GM19351 (cell line): Measurements from ENCODE around the gene NOTCH1.
A peak's percentile ranks its signal among the peaks of the same experiment; 100 is the strongest.

Source experiments
- ATAC-seq: cut with Tn5 transposase; IDR thresholded peaks from one replicate; pipeline ENCODE4 v1.9.1; 2021; ENCODE audit warnings: mild to moderate bottlenecking, moderate library complexity; ENCODE audit not compliant: unreplicated experiment

The NOTCH1 gene

DNA sequence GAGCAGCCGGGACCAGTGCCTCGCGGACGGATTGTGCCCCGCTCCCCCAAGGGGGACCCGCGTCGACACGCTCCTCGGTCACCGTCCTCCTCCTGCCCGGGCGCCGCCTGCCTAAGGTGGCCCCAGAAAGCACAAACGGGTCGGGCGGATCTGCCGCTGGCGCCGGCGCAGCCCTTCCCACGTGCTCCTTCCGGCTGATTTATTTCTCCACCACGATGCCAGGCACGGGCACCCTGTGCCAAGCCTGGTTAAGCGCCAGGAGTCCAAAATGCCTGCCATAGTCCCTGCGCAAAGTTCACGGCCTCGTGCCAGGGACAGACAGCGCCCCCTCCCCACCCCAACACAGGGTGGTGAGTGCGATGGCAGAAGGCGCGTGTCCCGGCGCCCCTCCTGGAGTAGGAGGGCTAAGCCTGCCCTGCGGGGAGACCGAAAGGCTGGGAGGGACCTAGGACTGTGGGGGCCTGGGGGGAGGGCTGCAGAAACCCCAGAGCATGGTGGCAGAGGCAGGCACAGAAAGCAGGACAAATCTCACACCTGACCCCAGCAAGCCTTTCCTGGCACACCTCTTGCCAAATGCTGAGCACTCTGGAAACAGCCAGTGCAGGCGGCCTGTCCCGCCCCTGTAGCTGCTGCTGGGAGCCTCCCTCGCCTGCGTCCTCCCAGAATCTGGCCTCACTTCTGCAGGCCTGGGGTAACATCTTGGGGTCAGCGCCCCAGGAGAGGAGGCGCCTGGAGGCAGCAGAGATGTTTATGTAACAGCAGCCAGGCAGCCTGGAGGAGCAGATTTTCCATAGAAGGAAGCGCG is 1.1 kb upstream of the NOTCH1 start:
- ATAC-seq, result peak; percentile 1

DNA sequence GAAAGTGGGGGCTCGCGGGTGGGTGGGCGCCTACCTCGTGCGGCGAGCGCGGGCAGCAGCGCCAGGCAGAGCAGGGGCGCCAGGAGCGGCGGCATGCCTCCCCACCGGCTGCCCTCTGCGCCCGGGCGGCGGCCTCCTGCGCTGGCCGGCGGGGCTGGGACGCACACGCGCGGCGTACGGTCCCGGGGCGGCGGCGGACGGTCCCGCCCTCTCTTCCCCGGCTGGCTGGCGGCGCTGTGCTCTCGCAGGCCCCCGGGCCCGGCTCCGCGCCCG is 220 bp downstream of the NOTCH1 start:
- no peak for ATAC-seq

DNA sequence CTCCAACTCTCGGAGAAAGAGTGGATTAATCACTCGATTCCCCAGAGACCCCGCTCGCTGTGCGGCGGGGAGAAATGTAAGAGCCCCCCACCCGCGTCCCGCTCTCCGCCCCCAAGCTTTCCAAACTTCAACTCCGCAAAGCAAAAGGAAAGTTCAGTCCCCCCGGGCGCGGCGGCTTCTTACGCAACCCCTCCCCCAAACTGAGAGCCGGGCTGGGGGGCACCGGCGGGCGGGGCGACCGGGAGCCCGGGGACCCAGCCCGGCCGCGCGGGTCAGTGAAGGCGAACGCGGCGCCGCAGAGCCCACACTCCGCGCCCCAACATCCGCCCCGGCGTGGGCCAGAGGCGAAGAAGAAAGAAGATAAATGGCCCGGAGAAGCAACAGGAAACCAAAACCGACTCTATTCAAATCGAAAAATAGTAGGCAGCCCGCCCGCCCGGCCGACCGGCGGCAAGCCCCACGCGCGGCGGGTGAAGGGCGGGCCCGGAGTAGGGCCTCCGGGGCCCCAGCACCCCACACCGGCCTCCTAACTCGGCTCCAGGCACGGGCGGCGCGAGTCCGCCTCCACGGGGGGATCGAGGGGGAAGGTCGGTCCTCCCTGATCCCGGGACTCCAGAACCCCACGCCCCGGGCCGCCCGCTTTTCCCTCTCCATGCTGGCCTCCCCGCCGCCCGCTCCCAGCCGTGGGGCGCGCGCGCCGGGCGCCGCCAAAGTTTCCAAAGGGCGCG is 720 bp downstream of the NOTCH1 start:
- ATAC-seq, result peak; percentile 16

DNA sequence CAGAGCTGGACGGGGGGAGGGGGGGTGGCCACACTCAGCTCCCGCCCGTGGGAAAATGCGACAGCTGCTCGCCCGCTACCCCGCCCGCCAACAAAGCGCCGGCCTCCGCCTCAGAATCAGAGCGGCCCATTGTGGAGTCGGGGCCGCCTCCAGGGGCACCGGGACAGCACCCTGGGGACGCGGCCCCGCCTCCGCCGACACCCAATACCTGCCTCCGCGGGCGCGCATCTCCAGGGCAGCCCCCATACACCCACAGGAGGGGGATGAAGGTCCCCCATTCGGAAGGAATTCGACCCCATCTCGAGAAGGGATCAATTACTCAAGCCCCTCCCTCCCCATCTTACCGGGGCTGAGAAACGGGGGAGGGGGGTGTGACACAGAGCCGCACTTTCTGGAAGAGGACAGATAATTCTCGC is 1.3 kb downstream of the NOTCH1 start:
- ATAC-seq, result no peak

DNA sequence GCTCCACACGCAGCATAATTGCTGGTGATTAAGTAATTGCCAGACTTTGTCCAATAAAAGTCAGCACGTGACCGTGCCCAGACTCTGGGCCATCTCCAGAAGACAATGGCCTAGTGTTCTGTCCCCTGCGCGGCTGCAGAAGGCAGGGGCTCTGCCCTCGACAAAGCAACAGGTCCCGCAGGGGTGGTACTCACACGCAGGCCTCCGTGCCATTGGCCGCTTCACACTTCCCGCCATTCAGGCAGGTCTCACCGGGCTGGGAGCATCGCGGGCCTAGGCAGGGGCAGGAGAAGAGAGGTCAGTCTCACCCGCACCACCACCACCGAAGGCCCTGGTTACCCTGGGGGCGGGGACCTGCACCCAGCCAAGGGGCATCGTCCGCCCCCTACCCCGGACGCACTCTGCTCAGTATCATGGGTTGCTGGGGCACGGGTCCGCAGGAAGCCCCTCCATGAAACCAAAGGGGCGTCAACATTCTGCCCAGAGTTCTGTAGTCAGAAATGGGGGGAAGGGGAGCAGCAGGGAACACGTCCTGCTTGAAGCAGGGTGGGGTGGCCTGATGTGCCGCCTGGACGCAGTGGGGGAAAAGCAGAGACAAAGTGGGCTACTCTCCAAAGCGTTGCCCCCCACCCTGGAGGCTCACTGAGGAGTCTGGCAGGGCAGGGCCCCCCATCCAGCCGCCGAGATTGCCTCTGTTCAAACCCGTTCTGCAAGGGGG is 1.9 kb downstream of the NOTCH1 start:
- ATAC-seq, result no peak

DNA sequence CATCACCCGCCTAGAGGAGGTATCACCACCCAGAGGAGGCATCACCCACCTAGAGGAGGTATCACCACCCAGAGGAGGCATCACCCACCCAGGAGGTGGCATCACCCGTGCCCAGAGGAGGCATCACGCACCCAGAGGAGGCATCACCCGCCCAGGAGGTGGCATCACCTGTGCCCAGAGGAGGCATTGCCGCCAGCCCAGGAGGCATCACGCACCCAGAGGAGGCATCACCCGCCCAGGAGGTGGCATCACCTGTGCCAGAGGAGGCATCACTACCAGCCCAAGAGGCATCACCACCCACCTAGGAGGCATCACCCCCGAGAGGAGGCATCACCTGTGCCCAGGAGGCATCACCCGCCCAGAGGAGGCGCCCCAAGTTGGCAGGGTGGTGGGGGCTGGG is 2.6 kb downstream of the NOTCH1 start:
- no peak for ATAC-seq

DNA sequence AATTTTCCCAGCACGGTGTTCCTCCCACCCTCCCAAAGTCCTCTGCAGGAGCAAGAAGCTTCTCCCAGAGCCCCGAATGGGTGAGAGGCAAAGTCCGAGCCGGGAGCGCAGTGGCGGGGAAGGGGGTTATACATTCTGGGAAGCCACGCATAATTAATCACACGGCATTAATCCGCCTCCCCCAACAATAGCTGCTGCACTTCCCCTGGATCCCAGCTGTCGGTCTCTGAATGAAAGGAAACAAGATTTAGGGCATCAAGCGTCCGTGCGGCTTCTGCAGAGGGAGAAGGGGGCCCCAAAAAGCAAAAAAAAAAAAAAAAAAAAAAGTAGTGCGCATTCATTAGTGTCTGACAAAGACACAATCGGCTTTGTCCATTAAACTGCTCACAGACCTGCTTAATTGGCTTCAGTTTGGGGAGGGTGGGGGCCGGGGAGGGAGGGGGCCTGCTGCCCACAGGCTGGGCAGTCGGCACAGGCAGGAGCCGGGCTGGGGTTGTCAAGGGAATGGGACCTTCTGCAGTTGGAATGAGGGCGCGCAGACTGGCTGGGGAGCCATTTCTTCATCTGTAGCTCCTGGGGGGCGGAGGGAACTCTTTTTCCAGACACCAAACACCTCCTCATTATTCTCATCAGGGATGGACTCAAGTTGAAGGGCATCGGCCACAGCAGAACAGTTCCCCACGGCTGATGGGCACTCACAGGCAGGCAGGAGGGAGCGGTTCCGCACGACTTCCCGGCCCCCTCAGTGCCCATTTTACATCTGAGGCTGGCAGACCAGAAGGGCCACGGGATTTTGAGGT is 3.4 kb downstream of the NOTCH1 start:
- ATAC-seq, result no peak

DNA sequence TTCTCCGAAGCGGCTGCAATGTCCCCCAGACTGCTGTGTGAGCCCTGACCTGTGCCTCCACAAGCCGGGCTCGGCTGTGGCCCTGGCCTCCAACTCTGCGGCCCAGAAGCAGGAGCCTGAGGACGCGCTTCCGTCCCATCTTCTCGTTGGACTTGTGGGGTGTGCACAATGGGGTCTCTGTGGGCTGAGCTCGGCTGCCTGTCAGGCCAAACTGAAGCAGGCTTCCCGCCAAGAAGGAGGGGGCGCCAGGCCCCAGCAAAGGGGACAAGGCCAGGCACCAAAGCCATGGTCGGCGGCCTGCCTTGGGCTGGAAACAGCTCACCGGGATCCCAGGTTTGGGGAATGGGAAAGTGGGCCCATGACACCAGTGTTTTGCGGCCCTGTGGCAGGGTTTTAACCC is 4.1 kb downstream of the NOTCH1 start:
- ATAC-seq, result no peak

DNA sequence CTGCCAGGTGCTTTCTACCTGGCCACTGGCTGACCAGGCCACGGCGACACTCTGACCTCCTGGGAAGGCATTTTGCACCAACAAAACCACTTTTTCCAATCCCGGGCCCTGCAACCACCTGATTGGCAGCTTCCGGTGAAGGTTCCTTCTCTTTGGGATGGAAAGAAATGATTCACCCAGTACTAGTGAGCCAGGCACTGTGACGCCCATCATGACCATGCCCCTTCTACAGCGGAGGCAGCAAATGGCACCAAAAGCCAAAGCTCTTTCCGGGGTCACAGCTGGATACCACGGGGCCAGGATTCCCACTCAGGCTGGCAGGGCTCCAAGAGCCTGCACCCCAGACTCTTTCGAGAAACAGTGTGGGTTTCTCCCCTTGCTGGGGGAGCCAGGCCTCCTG is 4.7 kb downstream of the NOTCH1 start:
- no peak for ATAC-seq

DNA sequence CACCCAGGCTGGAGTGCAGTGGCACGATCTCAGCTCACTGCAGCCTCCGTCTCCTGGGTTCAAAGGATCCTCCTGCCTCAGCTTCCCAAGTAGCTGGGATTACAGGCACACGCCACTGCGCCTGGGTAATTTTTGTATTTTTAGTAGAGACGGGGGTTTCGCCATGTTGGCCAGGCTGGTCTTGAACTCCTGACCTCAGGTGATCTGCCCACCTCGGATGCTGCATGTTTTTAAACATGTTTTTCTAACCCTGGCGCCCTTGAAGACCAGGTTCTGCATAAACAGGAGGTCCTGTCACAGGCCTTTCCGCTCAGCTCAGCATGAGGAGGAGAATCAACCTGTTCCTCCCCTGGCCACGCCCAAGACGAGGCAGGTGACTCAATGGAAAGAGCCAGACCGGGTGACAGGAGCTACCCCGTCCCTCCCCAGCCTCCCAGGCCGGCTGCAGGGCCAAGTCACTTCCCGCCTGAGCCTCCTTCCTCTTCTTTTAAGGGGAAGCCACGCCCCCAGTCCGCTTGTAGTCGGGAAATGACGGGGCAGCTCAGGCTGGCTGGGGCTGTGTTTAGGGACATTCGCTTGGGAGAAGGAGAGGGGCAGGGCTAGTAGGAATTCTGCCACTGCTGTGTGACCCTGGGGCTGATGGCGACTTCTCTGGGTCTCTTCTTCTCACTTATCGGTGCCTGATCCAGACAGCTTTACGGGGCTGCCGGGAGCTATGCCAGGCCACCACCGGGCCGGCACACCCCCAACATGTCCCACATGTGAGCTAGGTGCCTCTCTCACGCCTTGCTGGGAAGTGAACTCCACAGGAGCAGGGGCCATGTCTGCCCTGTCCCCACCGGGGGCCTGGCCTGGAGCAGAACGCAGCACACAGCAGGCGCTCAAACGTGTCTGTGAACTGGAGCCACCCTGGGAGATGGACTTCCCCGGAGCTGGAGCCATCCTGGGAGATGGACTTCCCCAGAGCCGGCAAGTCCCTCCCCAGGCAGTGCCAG is 6.1 kb downstream of the NOTCH1 start:
- peak; percentile 74 for ATAC-seq

DNA sequence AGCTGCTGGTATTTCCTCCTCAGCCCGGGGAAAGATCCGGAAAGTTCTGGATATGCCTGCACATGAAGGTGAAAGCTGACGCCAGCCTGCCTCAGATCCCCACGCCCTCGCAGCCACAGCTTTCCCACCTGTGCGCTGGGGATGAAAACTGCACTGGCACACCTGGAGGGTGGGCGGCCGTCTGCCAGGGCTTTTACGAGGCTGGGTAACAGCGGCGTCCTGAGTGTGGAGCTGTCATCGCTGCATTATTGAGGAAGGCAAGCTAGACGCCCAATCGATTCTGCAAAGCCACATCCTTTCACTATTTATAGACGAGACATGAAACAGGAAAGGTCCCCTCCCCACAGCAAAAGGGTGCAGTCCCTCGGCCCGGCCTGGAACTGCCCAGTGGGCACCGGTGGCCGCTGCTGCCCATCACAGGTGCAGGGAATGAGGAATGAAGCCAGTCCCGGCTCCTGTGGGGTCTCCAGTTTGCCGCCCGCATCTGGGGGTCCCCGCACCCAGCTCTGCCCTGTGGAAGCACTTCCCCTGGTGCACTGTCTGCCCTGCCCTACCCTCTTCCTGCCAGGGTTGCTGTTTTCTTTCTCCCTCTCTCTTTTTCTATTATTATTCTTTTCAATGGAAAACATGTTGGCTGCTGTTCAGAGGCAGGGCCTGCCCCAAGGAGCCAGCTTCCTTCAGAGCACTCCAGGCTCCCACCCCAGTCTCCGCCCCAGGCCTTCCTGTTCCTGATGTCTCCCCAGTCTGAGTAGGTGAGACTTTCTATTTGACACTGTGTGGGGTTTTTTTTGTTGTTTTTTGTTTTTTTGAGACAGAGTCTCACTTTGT is 7.0 kb downstream of the NOTCH1 start:
- no peak for ATAC-seq

DNA sequence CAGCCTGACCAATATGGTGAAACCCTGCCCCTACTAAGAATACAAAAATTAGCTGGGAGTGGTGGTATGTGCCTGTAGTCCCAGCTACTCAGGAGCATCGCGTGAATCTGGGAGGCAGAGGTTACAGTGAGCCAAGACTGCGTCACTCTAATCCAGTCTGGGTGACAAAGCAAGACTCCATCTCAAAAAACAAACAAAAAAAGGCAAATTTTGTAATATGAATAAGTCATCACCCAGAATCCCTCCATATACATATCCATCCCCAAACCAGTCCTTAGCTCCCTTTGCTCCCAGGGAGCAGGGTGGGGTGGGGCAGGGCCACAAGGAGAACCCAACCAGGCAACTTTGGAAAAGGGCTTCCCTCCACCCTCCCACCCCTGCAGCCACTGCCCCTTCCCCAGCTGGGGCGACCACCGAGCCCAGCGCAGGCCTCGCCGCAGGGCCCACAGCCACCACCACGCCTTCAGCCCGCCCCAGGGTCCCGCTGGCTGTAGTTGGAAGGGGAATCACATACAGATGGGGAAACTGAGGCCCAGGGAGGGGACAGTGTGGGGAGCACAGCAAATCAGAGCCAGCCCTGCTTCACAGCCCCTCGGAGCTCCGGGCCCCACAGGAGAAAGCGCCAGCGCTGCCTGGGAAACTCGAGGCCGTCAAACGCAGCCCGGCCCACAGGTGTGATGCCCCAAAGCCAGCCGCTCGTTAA is 7.8 kb downstream of the NOTCH1 start:
- ATAC-seq, result no peak

DNA sequence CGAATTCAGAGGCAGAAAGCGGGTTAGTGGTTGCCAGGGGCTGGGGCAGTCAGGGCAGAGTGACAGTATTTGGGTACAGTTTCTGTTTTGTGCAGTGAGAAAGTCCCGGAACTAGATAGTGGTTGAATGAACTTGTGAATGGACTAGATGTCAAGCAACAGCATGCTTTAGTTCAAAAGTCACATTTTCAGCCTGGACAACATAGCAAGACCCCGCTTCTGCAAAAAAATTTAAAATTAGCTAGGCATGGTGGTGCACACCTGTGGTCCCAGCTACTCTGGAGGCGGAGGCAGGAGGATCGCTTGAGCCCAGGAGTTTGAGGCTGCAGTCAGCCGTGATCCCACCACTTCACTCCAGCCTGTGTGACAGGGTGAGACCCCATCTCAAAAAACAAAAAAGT is 8.4 kb downstream of the NOTCH1 start:
- no peak for ATAC-seq

DNA sequence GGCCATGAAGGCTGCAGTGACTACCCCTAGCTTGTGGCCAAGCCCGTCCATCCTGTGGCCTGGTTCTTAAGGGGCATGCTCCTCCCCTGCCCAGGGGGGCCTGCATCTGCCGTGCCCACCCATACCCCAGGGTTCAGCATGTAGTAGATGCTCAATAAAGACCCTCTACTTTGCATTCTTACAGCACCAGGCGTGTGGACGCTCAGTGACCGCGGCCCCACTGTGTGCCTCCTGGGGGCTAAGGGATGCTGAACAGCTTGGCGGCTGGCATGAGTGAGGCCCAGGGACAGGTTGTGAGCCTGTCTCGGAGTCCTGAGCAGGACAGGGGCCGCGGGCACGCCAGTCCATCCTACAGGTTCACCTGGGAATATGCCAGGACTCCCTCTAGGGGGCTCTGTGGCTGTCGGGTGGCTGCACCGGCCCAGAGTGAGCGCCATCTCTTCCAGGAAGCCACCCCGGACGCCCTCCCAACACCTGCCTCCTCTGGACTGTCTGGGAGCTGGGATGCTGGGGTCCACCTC is 9.1 kb downstream of the NOTCH1 start:
- no peak for ATAC-seq

DNA sequence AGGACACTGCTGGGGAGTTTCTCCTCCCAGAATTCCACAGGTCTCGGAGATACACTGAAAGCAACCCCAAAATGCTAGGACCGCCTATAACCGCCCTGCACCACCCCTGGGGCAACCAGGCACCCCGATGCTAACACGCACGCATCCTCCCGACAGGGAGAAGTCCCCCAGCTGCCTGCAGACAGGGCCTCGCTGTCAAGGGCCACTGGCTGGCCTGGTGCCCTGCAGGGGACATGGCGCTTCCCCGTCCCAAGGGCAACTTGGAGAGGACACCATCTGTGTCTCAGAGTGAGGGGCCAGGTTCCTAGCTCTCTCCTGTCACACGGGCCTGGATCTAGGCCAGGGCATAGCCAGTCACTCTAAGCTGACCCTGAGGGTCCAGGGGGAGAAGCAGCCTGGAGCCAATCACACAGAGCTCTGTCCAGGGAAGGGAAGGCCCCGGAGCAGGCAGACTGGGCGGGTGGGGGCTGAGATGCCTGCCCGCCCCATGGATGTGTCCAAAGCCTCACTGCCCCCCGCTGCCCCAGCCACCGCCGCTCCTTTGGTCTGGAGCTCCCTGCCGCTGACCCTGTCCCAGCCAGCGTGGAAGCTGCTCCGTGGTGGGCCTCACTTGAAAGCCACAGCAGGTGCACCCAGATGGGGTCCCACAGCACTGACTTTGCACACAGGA is 9.7 kb downstream of the NOTCH1 start:
- ATAC-seq, result no peak

DNA sequence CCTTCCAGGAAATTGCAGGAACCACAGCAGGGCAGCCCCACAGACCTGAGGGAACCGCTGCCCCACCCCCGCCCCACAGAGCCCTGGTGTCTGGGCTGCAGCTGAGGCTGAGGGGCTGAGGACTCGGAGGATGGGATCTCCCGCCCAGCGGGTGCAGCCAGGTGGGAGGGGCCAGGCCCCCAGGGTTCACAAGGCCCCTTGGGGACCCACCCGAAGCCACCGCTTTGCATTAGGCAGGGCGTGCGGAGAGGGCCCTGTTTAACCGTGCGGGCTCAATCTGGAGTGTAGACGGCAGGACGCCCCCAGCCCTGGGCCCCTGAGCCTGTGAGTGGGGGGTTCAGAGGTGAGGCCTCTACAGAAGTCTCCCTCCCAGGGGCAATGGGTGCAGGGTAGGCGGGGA is 10.8 kb downstream of the NOTCH1 start:
- no peak for ATAC-seq

DNA sequence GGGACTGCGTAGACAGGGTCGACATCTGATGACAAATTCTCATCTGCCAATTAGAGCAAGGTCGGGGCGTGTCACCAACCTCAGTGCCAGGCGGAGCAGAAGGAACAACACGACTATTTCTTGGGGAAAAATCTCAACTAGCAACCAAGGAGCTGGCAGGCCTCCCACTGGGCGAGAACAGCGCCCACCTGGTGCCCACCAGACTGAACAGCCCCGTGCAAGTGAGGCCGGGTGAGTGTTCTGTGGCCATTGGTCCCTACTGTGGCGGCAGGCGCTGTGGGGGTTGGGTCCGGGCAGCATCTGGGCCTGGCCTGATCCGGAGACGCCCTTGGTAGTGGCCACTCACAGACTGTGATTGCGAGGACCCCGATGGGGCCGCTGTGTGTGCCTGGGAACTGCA is 11.5 kb downstream of the NOTCH1 start:
- ATAC-seq, result no peak

DNA sequence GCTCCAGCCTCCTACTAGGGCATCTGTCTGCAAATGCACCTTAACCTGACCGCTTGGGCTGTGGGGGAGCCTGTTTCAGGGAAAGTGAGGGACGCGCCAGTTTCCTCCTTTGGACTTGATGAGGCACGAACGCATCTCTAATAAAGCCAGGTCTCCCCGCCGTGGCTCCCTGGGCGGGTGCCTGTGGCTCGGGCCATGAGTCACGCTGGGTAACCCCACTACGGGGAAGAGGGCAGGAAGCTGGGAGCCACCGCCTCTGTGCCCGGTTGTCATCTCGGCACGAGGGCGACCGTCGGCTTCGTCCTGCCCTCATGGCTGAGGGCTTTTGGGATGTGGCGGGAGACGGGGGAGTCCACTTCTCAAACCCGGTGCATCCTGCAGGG is 12.1 kb downstream of the NOTCH1 start:
- no peak for ATAC-seq
